ENCODE data around the gene TCAIM. TPM values are rescaled to one million over a fixed set of nuclear protein-coding genes. Genes with fewer than 3 reads are reported as not detected.

Gene TCAIM
- total RNA-seq, 3 donors from 2014 or later (not counting 1 experiment from before 2014, with no cell fraction given), result 10.9 to 11.2 (median 11.0) TPM

DNA sequence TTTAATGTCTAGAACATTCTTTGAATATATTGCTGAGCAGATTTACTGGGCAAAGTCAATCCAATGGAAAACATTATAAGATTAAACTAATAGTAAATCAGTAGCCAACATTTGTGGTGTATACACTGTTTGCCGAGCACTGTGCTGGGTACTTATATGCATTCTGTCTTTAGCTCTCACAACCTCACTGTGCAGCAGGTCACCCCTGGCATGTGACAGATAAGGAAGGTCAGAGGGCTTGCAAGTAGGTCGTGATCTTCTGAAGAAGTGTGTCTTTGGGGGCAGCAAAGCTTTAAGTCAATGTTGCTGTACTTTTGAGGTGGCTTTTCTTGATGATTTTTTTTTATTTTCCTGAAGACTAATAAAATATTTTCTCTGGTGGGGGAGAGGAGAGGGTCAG lies 62.2 kb downstream of the TCAIM start:
- Mint-ChIP-seq H3K9me3 (no peaks in the 10 kb centered on the region), H3K4me1 (no peaks in the 10 kb centered on the region), H3K27me3 (ENCODE audit: low read depth in 2 of 2) (no peaks in the 10 kb centered on the region), H3K36me3 (peaks cover 8% of the 10 kb centered on the region), H3K27ac (no peak overlapping the region), H3K4me3 (no peak overlapping the region)
- Histone ChIP-seq H3K9me3 (ENCODE audit: control insufficient read depth, insufficient read depth, low read length) (no peaks in the 10 kb centered on the region), H3K27me3 (ENCODE audit: control insufficient read depth, insufficient read depth, low read length) (no peaks in the 10 kb centered on the region), H3K27ac (ENCODE audit: low read length) (no peak overlapping the region), H3K4me1 (ENCODE audit: control insufficient read depth, insufficient read depth, low read length) (no peaks in the 10 kb centered on the region), H3K4me3 (ENCODE audit: low read length) (no peak overlapping the region), H3K36me3 (ENCODE audit: control insufficient read depth, insufficient read depth, low read length) (peaks cover 2% of the 10 kb centered on the region)
- intact Hi-C loops (cut with micrococcal nuclease), result no loop called here
- TF ChIP-seq, protein P1, sequence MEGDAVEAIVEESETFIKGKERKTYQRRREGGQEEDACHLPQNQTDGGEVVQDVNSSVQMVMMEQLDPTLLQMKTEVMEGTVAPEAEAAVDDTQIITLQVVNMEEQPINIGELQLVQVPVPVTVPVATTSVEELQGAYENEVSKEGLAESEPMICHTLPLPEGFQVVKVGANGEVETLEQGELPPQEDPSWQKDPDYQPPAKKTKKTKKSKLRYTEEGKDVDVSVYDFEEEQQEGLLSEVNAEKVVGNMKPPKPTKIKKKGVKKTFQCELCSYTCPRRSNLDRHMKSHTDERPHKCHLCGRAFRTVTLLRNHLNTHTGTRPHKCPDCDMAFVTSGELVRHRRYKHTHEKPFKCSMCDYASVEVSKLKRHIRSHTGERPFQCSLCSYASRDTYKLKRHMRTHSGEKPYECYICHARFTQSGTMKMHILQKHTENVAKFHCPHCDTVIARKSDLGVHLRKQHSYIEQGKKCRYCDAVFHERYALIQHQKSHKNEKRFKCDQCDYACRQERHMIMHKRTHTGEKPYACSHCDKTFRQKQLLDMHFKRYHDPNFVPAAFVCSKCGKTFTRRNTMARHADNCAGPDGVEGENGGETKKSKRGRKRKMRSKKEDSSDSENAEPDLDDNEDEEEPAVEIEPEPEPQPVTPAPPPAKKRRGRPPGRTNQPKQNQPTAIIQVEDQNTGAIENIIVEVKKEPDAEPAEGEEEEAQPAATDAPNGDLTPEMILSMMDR (IDR thresholded peaks at IDR 0.05), result no peak
- ATAC-seq (no peak), DNase-seq (no peak)
- 92% methylated on average over 2 of the region's 2 CpGs for WGBS (ENCODE audit: insufficient coverage)

DNA sequence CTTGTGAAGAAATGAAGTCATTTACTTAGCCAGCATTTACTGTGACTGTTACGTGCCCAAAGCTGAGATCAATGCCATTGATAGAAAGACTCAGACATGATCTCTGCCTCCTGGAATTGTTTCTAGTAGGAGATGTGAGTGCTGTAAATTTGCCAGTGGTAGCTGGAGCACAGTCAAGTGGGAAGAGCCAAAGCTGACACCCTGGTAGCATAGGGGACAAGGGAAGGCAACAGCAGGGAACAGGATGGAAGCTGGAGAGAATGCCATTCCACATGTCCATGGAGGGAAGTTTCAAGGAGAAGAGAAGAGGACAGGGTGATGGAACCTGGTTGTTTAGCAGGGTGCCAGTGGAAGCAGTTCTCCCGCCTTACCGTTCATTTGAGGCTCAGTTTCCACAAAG lies 64.0 kb downstream of the TCAIM start:
- DNase-seq (no peak), ATAC-seq (no peak)
- WGBS (ENCODE audit: insufficient coverage), result 98% methylated on average over 3 of the region's 3 CpGs
- H3K27me3 ChIP-seq (ENCODE audit: control insufficient read depth, insufficient read depth, low read length), result no peaks in the 10 kb centered on the region
- Mint-ChIP-seq H3K4me3 (no peak overlapping the region), H3K9me3 (no peaks in the 10 kb centered on the region), H3K27ac (no peak overlapping the region), H3K27me3 (ENCODE audit: low read depth in 2 of 2) (no peaks in the 10 kb centered on the region), H3K36me3 (peaks cover 8% of the 10 kb centered on the region), H3K4me1 (no peaks in the 10 kb centered on the region)
- intact Hi-C loops (cut with micrococcal nuclease), result no loop called here
- H3K4me1 ChIP-seq (ENCODE audit: control insufficient read depth, insufficient read depth, low read length), result no peaks in the 10 kb centered on the region
- TF ChIP-seq, protein P1 (IDR thresholded peaks at IDR 0.05), result no peak
- H3K9me3 ChIP-seq (ENCODE audit: control insufficient read depth, insufficient read depth, low read length), result no peaks in the 10 kb centered on the region
- no peak overlapping the region for H3K4me3 ChIP-seq (ENCODE audit: low read length)
- H3K27ac ChIP-seq (ENCODE audit: low read length), result no peak overlapping the region
- peaks cover 2% of the 10 kb centered on the region for H3K36me3 ChIP-seq (ENCODE audit: control insufficient read depth, insufficient read depth, low read length)

DNA sequence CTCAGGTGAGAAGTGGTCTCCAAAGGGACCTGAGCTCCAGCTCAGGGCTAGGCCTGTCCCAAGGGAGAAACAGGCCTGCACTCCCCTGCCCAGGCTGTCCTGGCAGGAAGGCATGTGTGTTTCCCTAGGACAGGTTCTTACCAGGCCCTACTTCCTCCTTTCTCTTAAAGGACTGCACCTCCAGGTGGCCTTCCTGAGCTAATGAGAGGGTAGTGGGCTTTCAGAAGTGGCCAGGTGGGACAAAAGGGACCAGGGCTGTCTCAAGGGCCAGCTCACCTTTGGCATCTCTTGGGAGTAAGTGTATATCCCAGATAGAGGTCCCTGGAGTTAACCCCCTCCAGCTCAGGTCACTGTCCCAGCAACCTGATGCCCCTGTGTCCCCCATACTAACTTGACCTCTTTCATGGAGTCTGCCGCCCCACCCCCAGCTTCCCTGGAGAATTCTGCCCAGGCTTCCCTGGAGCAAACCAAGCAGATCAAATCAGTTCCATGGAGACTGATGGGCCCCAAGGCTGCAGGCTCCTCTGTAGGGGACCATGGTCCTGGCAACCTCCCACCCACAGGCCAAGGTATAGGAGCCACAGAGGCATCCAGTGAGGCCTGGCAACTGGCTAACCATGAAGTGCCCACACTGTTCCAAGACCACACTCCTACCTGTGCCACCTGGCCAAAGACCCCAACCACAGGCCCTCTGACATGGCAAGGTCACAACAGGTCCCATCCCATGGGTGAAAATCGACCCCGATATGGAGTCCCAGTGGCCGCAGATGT lies 71.3 kb downstream of the TCAIM start:
- Histone ChIP-seq H3K27me3 (ENCODE audit: control insufficient read depth, insufficient read depth, low read length) (no peaks in the 10 kb centered on the region), H3K9me3 (ENCODE audit: control insufficient read depth, insufficient read depth, low read length) (no peaks in the 10 kb centered on the region), H3K4me3 (ENCODE audit: low read length) (no peak overlapping the region), H3K27ac (ENCODE audit: low read length) (no peak overlapping the region), H3K4me1 (ENCODE audit: control insufficient read depth, insufficient read depth, low read length) (peaks cover 7% of the 10 kb centered on the region), H3K36me3 (ENCODE audit: control insufficient read depth, insufficient read depth, low read length) (no peaks in the 10 kb centered on the region)
- H3K9me3 Mint-ChIP-seq, result no peaks in the 10 kb centered on the region
- H3K27ac Mint-ChIP-seq, result no peak overlapping the region
- no peaks in the 10 kb centered on the region for H3K27me3 Mint-ChIP-seq (ENCODE audit: low read depth in 2 of 2)
- TF ChIP-seq, protein P1 (IDR thresholded peaks at IDR 0.05), result no peak
- DNase-seq, result no peak
- no peak for ATAC-seq
- no peaks in the 10 kb centered on the region for H3K36me3 Mint-ChIP-seq
- intact Hi-C loops (cut with micrococcal nuclease), result no loop called here
- peaks cover 12 to 17% of the 10 kb centered on the region in 2 donors for H3K4me1 Mint-ChIP-seq
- 85% methylated on average over 4 of the region's 4 CpGs for WGBS (ENCODE audit: insufficient coverage)
- no peak overlapping the region for H3K4me3 Mint-ChIP-seq
